Fibroblast of lung (primary cell): ENCODE measurements around the gene GSG1L2. TPM values are rescaled to one million over a fixed set of nuclear protein-coding genes. Genes with fewer than 3 reads are reported as not detected.

ENCODE experiments used
- DNase-seq, 2 donors: peaks; one replicate each; pipeline versions ENCODE4 v3.0.0 to v3.0.0-alpha.2; 2010; ENCODE audit warnings: low read depth in 2 of 2
- H2AFZ ChIP-seq: 2 replicates; pipeline ENCODE4 v1.5.1; 2012; ENCODE audit warnings: low read length, control low read depth, inconsistent platforms
- H3K27ac ChIP-seq: 2 replicates; pipeline ENCODE4 v1.5.1; 2011; ENCODE audit warnings: low read length, control low read depth; ENCODE audit not compliant: insufficient read depth
- H3K27me3 ChIP-seq: 2 replicates; pipeline ENCODE4 v1.5.1; 2011; ENCODE audit warnings: mild to moderate bottlenecking, low read length; ENCODE audit not compliant: control insufficient read depth, insufficient read depth
- H3K36me3 ChIP-seq: 2 replicates; pipeline ENCODE4 v1.5.1; 2011; ENCODE audit warnings: low read length; ENCODE audit not compliant: control insufficient read depth, insufficient read depth
- H3K4me1 ChIP-seq: 2 replicates; pipeline ENCODE4 v1.5.1; 2011; ENCODE audit warnings: low read length; ENCODE audit not compliant: control insufficient read depth, insufficient read depth; ENCODE audit errors: extremely low read depth
- H3K4me2 ChIP-seq: 2 replicates; pipeline ENCODE4 v1.5.1; 2011; ENCODE audit warnings: low read length, control low read depth; ENCODE audit not compliant: insufficient read depth; ENCODE audit errors: extremely low read depth
- H3K4me3 ChIP-seq, 4 experiments: fragments of 200-600 bp in 1 of 4; sonication (generic) in 1 of 4; replicated peaks in 1 of 4; 2 replicates each; pipeline ENCODE4 v1.5.1; 2011 to 2016; ENCODE audit warnings: low read length in 4 of 4, low read depth in 3 of 4, mild to moderate bottlenecking in 3 of 4, control low read depth in 2 of 4, inconsistent platforms in 1 of 4, mixed read lengths in 1 of 4; ENCODE audit not compliant: insufficient read depth in 1 of 4; ENCODE audit errors: control extremely low read depth in 1 of 4
- H3K79me2 ChIP-seq: 2 replicates; pipeline ENCODE4 v1.5.1; 2012; ENCODE audit warnings: mild to moderate bottlenecking, low read length, inconsistent platforms; ENCODE audit not compliant: control insufficient read depth, insufficient read depth
- H3K9ac ChIP-seq: 2 replicates; pipeline ENCODE4 v1.5.1; 2011; ENCODE audit warnings: mild to moderate bottlenecking, low read length, control low read depth; ENCODE audit not compliant: insufficient read depth
- H3K9me3 ChIP-seq: 2 replicates; pipeline ENCODE4 v1.5.1; 2012; ENCODE audit warnings: low read depth, low read length; ENCODE audit not compliant: control insufficient read depth, insufficient read depth
- H4K20me1 ChIP-seq: 2 replicates; pipeline ENCODE4 v1.5.1; 2011; ENCODE audit warnings: low read length; ENCODE audit not compliant: control insufficient read depth, insufficient read depth; ENCODE audit errors: extremely low read depth
- CTCF ChIP-seq, 2 donors: IDR thresholded peaks in 1 of 2; conservative IDR thresholded peaks in 1 of 2; 1 replicate in 1 of 2; 2 replicates in 1 of 2; pipeline ENCODE4 v1.5.1; 2011 to 2012; ENCODE audit warnings: low read length in 2 of 2, control low read depth in 1 of 2, inconsistent platforms in 1 of 2, low read depth in 1 of 2, mild to moderate bottlenecking in 1 of 2
- EZH2 ChIP-seq: IDR thresholded peaks from 2 replicates; pipeline ENCODE4 v1.5.1; 2012; ENCODE audit warnings: low read length, control low read depth, mild to moderate bottlenecking; ENCODE audit errors: missing control alignments
- polyA plus RNA-seq, 2 donors: library from polyadenylated mRNA; depleted of rRNA in 1 of 2; stranded (reverse) in 1 of 2; unstranded in 1 of 2; fragments of >200 nt; gene quantifications; 2 replicates each; pipeline ENCODE4 v1.2.1, GENCODE V29; 2011 to 2012; ENCODE audit warnings: missing spikeins in 1 of 2
- total RNA-seq: library from RNA; depleted of rRNA; stranded (reverse); fragments of >200 nt; gene quantifications from 2 replicates; pipeline ENCODE4 v1.2.1, GENCODE V29; 2014

Gene GSG1L2
- total and polyA plus RNA-seq, 2 donors (not counting 1 experiment from before 2014, with no cell fraction given), result not detected

GRCh38 chr17:9768381-9768934 is 53.4 kb downstream of the GSG1L2 start:
- no peak overlapping the region for H3K27ac ChIP-seq
- no peaks in the 10 kb centered on the region for H3K27me3 ChIP-seq
- no peaks in the 10 kb centered on the region for H3K9me3 ChIP-seq
- no peak overlapping the region for H3K4me3 ChIP-seq
- no peaks in the 10 kb centered on the region for H3K79me2 ChIP-seq
- DNase-seq, result peak; percentile 24 to 39
- no peaks in the 10 kb centered on the region for H3K36me3 ChIP-seq
- H3K4me1 ChIP-seq, result no peaks in the 10 kb centered on the region
- TF ChIP-seq EZH2 (no peak), CTCF (conservative IDR thresholded peaks at IDR 0.05 in 1 of 2, IDR thresholded peaks at IDR 0.05 in 1 of 2; ENCODE audit: low read depth in 1 of 2, low read length in 2 of 2) (peak; percentile 22 to 26)
- no peak overlapping the region for H2AFZ ChIP-seq
- no peak overlapping the region for H3K9ac ChIP-seq
- no peak overlapping the region for H3K4me2 ChIP-seq
- H4K20me1 ChIP-seq, result no peaks in the 10 kb centered on the region

- Histone ChIP-seq H4K20me1 (no peaks in the 10 kb centered on the region), H3K4me2 (no peak overlapping the region), H3K27me3 (no peaks in the 10 kb centered on the region), H3K4me1 (no peaks in the 10 kb centered on the region), H3K79me2 (no peaks in the 10 kb centered on the region), H3K9me3 (no peaks in the 10 kb centered on the region), H3K27ac (no peak overlapping the region), H2AFZ (no peak overlapping the region), H3K4me3 (no peak overlapping the region), H3K36me3 (no peaks in the 10 kb centered on the region), H3K9ac (no peak overlapping the region)
- DNase-seq, result no peak
- TF ChIP-seq CTCF (conservative IDR thresholded peaks at IDR 0.05 in 1 of 2, IDR thresholded peaks at IDR 0.05 in 1 of 2; ENCODE audit: low read depth in 1 of 2, low read length in 2 of 2), result no peak
- no peak for TF ChIP-seq EZH2
Measured at GRCh38 chr17:9767432-9767991, 54.4 kb downstream of the GSG1L2 start.

GRCh38 chr17:9766970-9767369 is 54.9 kb downstream of the GSG1L2 start:
- H3K9ac ChIP-seq, result no peak overlapping the region
- H3K4me1 ChIP-seq, result no peaks in the 10 kb centered on the region
- no peaks in the 10 kb centered on the region for H4K20me1 ChIP-seq
- no peak overlapping the region for H3K27ac ChIP-seq
- H2AFZ ChIP-seq, result no peak overlapping the region
- no peak overlapping the region for H3K4me3 ChIP-seq
- DNase-seq, result no peak
- no peak overlapping the region for H3K4me2 ChIP-seq
- H3K79me2 ChIP-seq, result no peaks in the 10 kb centered on the region
- no peaks in the 10 kb centered on the region for H3K9me3 ChIP-seq
- no peaks in the 10 kb centered on the region for H3K36me3 ChIP-seq
- TF ChIP-seq EZH2, result no peak
- no peak for TF ChIP-seq CTCF (conservative IDR thresholded peaks at IDR 0.05 in 1 of 2, IDR thresholded peaks at IDR 0.05 in 1 of 2; ENCODE audit: low read depth in 1 of 2, low read length in 2 of 2)
- no peaks in the 10 kb centered on the region for H3K27me3 ChIP-seq
